GM12878 (cell line): ENCODE measurements around the gene THOC6. TPM values are rescaled to one million over a fixed set of nuclear protein-coding genes. Genes with fewer than 3 reads are reported as not detected.

Experiments
- CHD1 ChIP-seq: IDR thresholded peaks from 2 replicates; pipeline ENCODE4 v1.6.1; 2012; ENCODE audit warnings: low read depth, low read length, improper control_type of control experiment
- DPF2 ChIP-seq: fragments of 450-650 bp; IDR thresholded peaks from 2 replicates; pipeline ENCODE4 v1.6.1; 2017; ENCODE audit warnings: mild to moderate bottlenecking
- EED ChIP-seq: sonication (generic); IDR thresholded peaks from 2 replicates; pipeline ENCODE4 v1.6.1; 2016; ENCODE audit warnings: antibody characterized with exemption, low read depth
- EGR1 ChIP-seq, 2 experiments: IDR thresholded peaks; 1 replicate in 1 of 2; 2 replicates in 1 of 2; pipeline ENCODE4 v1.6.1; 2011 to 2012; ENCODE audit warnings: low read depth in 2 of 2, low read length in 2 of 2, borderline replicate concordance in 1 of 2, mild to moderate bottlenecking in 1 of 2, moderate library complexity in 1 of 2
- HCFC1 ChIP-seq: fragments of 150-350 bp; IDR thresholded peaks from 2 replicates; pipeline ENCODE4 v1.6.1; 2014; ENCODE audit warnings: low read length
- LARP7 ChIP-seq: fragments of 450-650 bp; IDR thresholded peaks from 2 replicates; pipeline ENCODE4 v1.6.1; 2017; ENCODE audit warnings: mild to moderate bottlenecking
- MXI1 ChIP-seq: fragments of 150-350 bp; IDR thresholded peaks from 2 replicates; pipeline ENCODE4 v1.6.1; 2011; ENCODE audit warnings: low read depth, mild to moderate bottlenecking, inconsistent platforms, low read length, improper control_type of control experiment
- NKRF ChIP-seq: fragments of 450-650 bp; conservative IDR thresholded peaks from 2 replicates; pipeline ENCODE4 v1.6.1; 2017; ENCODE audit warnings: mild to moderate bottlenecking, moderate library complexity
- RAD21 ChIP-seq: IDR thresholded peaks from 2 replicates; pipeline ENCODE4 v1.6.1; 2011; ENCODE audit warnings: mild to moderate bottlenecking, low read depth, low read length, moderate library complexity; ENCODE audit not compliant: insufficient read depth
- RB1 ChIP-seq: fragments of 450-650 bp; formaldehyde crosslinking; IDR thresholded peaks from 2 replicates; pipeline ENCODE4 v1.6.1; 2017; ENCODE audit warnings: mild to moderate bottlenecking, borderline replicate concordance
- RUNX3 ChIP-seq: IDR thresholded peaks from 2 replicates; pipeline ENCODE4 v1.6.1; 2012; ENCODE audit warnings: low read length, inconsistent platforms
- SIN3A ChIP-seq: IDR thresholded peaks from 2 replicates; pipeline ENCODE4 v1.6.1; 2012; ENCODE audit warnings: low read depth, low read length, improper control_type of control experiment
- SMC3 ChIP-seq: IDR thresholded peaks from 2 replicates; pipeline ENCODE4 v1.6.1; 2011; ENCODE audit warnings: low read length, improper control_type of control experiment, borderline replicate concordance
- STAT3 ChIP-seq: IDR thresholded peaks from 2 replicates; pipeline ENCODE4 v1.6.1; 2011; ENCODE audit warnings: low read depth, low read length, improper control_type of control experiment
- SUPT20H ChIP-seq: IDR thresholded peaks from 2 replicates; pipeline ENCODE4 v1.6.1; 2011; ENCODE audit warnings: low read depth, mild to moderate bottlenecking, low read length, moderate library complexity, borderline replicate concordance; ENCODE audit not compliant: control insufficient read depth
- TAF1 ChIP-seq: IDR thresholded peaks from 2 replicates; pipeline ENCODE4 v1.6.1; 2011; ENCODE audit warnings: mild to moderate bottlenecking, low read depth, low read length, borderline replicate concordance
- TCF3 ChIP-seq: IDR thresholded peaks from 2 replicates; pipeline ENCODE4 v1.6.1; 2012; ENCODE audit warnings: low read depth, mild to moderate bottlenecking, low read length, borderline replicate concordance; ENCODE audit not compliant: insufficient read depth
- ZNF207 ChIP-seq: fragments of 450-650 bp; IDR thresholded peaks from 2 replicates; pipeline ENCODE4 v1.6.1; 2014; ENCODE audit warnings: antibody characterized with exemption, mild to moderate bottlenecking, borderline replicate concordance
- ZNF24 ChIP-seq: fragments of 450-650 bp; IDR thresholded peaks from 2 replicates; pipeline ENCODE4 v1.6.1; 2017; ENCODE audit warnings: antibody characterized with exemption, mild to moderate bottlenecking
- ZNF274 ChIP-seq: IDR thresholded peaks from one replicate; pipeline ENCODE4 v1.8.0; 2011; ENCODE audit not compliant: insufficient read length, insufficient read depth
- ZSCAN29 ChIP-seq: fragments of 450-650 bp; IDR thresholded peaks from 2 replicates; pipeline ENCODE4 v1.6.1; 2017; ENCODE audit warnings: mild to moderate bottlenecking, moderate library complexity
- ZZZ3 ChIP-seq: IDR thresholded peaks from 2 replicates; pipeline ENCODE4 v1.6.1; 2011; ENCODE audit warnings: low read depth; ENCODE audit not compliant: control insufficient read depth, insufficient read length
- polyA plus RNA-seq, 11 experiments: library from polyadenylated mRNA; depleted of rRNA in 4 of 11; unstranded in 6 of 11; stranded (reverse) in 5 of 11; fragments of >200 nt; fragmentation: Nextera tagmentation in 4 of 11; fragmentation: Illumina TruSeq in 1 of 11; extraction: Ambion mirVana in 4 of 11; extraction: Trizol in 1 of 11; gene quantifications; 1 replicate in 1 of 11; 2 replicates in 10 of 11; pipeline versions ENCODE4 v1.2.1 to v1.2.3, GENCODE V29; 2011 to 2016; ENCODE audit warnings: inconsistent platforms in 2 of 11, missing spikeins in 2 of 11, low read depth in 1 of 11
- total RNA-seq, 4 experiments: library from RNA; depleted of rRNA in 3 of 4; stranded (reverse); fragments of >200 nt in 3 of 4; fragmentation: Illumina TruSeq in 1 of 4; extraction: Trizol in 1 of 4; gene quantifications; 2 replicates each; pipeline versions ENCODE4 v1.2.1 to v1.2.3, GENCODE V29; 2013 to 2021
- TF ChIP-seq, protein P1 (sequence below): fragments of 450-650 bp; IDR thresholded peaks from 2 replicates; pipeline ENCODE4 v1.6.1; 2017; ENCODE audit warnings: mild to moderate bottlenecking, moderate library complexity

The THOC6 gene
- total and polyA plus RNA-seq, 10 of the 15 experiments (the other 5 are each of a cell fraction or from before 2014, with no cell fraction given), result 1.0 to 54.4 (median 27.9) TPM

DNA sequence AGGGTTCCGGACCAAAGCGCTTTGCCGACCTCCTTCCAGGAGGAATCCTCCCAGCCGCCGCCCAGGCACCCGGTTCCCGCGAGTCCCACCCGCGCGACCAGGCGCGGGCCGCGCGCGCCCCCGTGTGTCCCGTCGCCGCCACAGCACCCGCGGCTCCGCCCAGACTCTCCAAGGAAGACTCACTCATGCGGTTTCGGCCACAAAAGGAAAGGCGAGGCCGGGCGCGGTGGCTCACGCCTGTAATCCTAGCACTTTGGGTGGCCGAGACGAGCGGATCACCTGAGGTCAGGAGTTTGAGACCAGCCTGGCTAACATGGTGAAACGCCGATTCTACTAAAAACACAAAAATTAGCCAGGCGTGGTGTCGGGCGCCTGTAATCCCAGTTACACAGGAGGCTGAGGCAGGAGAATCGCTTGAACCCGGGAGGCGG is 40.1 kb upstream of the THOC6 start (continued):
- TF ChIP-seq ZNF274 (no peak), RB1 (0 out of 2 replicates have a peak, but pooled peaks have one; percentile 70), SIN3A (no peak), ZSCAN29 (0 out of 2 replicates have a peak, but pooled peaks have one; percentile 52), ZNF207 (0 out of 2 replicates have a peak, but pooled peaks have one; percentile 57), MXI1 (no peak), SMC3 (peak; percentile 34; the same call in 1 of the 2 replicates), LARP7 (peak; percentile 49; the same call in 1 of the 2 replicates), SUPT20H (no peak), DPF2 (peak; percentile 19; the same call in 1 of the 2 replicates), NKRF (0 out of 2 replicates have a peak, but pooled peaks have one; percentile 30), ZZZ3 (no peak), EGR1 (IDR thresholded peaks at IDR 0.05; ENCODE audit: borderline replicate concordance in 1 of 2, low read depth in 2 of 2, low read length in 2 of 2) (no peak), RAD21 (peak; percentile 71), CHD1 (no peak), TCF3 (no peak), RUNX3 (peak; percentile 46; the same call in 1 of the 2 replicates), ZNF24 (no peak), STAT3 (no peak), HCFC1 (0 out of 2 replicates have a peak, but pooled peaks have one; percentile 12), EED (peak; percentile 73), TAF1 (no peak)
- TF ChIP-seq, protein P1, sequence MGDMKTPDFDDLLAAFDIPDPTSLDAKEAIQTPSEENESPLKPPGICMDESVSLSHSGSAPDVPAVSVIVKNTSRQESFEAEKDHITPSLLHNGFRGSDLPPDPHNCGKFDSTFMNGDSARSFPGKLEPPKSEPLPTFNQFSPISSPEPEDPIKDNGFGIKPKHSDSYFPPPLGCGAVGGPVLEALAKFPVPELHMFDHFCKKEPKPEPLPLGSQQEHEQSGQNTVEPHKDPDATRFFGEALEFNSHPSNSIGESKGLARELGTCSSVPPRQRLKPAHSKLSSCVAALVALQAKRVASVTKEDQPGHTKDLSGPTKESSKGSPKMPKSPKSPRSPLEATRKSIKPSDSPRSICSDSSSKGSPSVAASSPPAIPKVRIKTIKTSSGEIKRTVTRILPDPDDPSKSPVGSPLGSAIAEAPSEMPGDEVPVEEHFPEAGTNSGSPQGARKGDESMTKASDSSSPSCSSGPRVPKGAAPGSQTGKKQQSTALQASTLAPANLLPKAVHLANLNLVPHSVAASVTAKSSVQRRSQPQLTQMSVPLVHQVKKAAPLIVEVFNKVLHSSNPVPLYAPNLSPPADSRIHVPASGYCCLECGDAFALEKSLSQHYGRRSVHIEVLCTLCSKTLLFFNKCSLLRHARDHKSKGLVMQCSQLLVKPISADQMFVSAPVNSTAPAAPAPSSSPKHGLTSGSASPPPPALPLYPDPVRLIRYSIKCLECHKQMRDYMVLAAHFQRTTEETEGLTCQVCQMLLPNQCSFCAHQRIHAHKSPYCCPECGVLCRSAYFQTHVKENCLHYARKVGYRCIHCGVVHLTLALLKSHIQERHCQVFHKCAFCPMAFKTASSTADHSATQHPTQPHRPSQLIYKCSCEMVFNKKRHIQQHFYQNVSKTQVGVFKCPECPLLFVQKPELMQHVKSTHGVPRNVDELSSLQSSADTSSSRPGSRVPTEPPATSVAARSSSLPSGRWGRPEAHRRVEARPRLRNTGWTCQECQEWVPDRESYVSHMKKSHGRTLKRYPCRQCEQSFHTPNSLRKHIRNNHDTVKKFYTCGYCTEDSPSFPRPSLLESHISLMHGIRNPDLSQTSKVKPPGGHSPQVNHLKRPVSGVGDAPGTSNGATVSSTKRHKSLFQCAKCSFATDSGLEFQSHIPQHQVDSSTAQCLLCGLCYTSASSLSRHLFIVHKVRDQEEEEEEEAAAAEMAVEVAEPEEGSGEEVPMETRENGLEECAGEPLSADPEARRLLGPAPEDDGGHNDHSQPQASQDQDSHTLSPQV, result no peak
